CD14-positive monocyte (primary cell): ENCODE results near the gene GIT2. TPM values are rescaled to one million over a fixed set of nuclear protein-coding genes. Genes with fewer than 3 reads are reported as not detected.
"Not testable (repeated sequence)": the region's sequence is repeated elsewhere in the genome, so short reads cannot be mapped to it uniquely, and the experiment has no call there.

Source experiments
- DNase-seq, 3 donors: peaks; one replicate each; pipeline ENCODE4 v3.0.0-alpha.2; 2011 to 2022
- H2AFZ ChIP-seq: 2 replicates; pipeline ENCODE4 v1.6.0; 2012; ENCODE audit warnings: mild to moderate bottlenecking, low read depth, low read length, inconsistent platforms; ENCODE audit not compliant: insufficient read depth, poor library complexity, severe bottlenecking
- H3K27ac ChIP-seq, 2 donors: 1 replicate in 1 of 2; 2 replicates in 1 of 2; pipeline ENCODE4 v1.5.1; 2012 to 2013; ENCODE audit warnings: low read length in 2 of 2, control low read depth in 1 of 2, inconsistent platforms in 1 of 2, low read depth in 1 of 2, mild to moderate bottlenecking in 1 of 2
- H3K27me3 ChIP-seq, 2 donors: one replicate each; pipeline versions ENCODE4 v1.6.0 to v1.6.1; 2011 to 2013; ENCODE audit warnings: low read length in 2 of 2; ENCODE audit not compliant: control insufficient read depth in 2 of 2, insufficient read depth in 2 of 2
- H3K36me3 ChIP-seq, 2 donors: replicated peaks in 1 of 2; 1 replicate in 1 of 2; 2 replicates in 1 of 2; pipeline versions ENCODE4 v1.5.1 to v1.6.1; 2012 to 2013; ENCODE audit warnings: low read length in 2 of 2, control low read depth in 1 of 2, inconsistent platforms in 1 of 2, mild to moderate bottlenecking in 1 of 2; ENCODE audit not compliant: insufficient read depth in 2 of 2, control insufficient read depth in 1 of 2
- H3K4me1 ChIP-seq, 2 donors: 1 replicate in 1 of 2; 2 replicates in 1 of 2; pipeline versions ENCODE4 v1.5.1 to v1.6.1; 2012 to 2013; ENCODE audit warnings: low read length in 2 of 2, control low read depth in 1 of 2, inconsistent platforms in 1 of 2, mild to moderate bottlenecking in 1 of 2, moderate library complexity in 1 of 2; ENCODE audit not compliant: insufficient read depth in 2 of 2, control insufficient read depth in 1 of 2
- H3K4me2 ChIP-seq: replicated peaks from 2 replicates; pipeline ENCODE3; 2012; ENCODE audit warnings: low read length, moderate library complexity, mild to moderate bottlenecking; ENCODE audit not compliant: poor library complexity, severe bottlenecking; ENCODE audit errors: extremely low read depth
- H3K4me3 ChIP-seq, 3 experiments: fragments of 200-600 bp in 1 of 3; sonication (generic) in 1 of 3; replicated peaks in 1 of 3; 1 replicate in 2 of 3; 2 replicates in 1 of 3; pipeline ENCODE4 v1.5.1; 2011 to 2013; ENCODE audit warnings: low read length in 3 of 3, mild to moderate bottlenecking in 3 of 3, control low read depth in 2 of 3, low read depth in 2 of 3, inconsistent platforms in 1 of 3, moderate library complexity in 1 of 3
- H3K79me2 ChIP-seq: 2 replicates; pipeline ENCODE4 v1.6.0; 2012; ENCODE audit warnings: mild to moderate bottlenecking, control low read depth, inconsistent platforms, low read length, moderate library complexity; ENCODE audit not compliant: insufficient read depth
- H3K9ac ChIP-seq: 2 replicates; pipeline ENCODE4 v1.6.0; 2017; ENCODE audit warnings: low read length, mild to moderate bottlenecking; ENCODE audit not compliant: insufficient read depth, poor library complexity, severe bottlenecking
- H3K9me3 ChIP-seq, 2 donors: replicated peaks in 1 of 2; 1 replicate in 1 of 2; 2 replicates in 1 of 2; pipeline versions ENCODE4 v1.5.1 to v1.6.1; 2012 to 2013; ENCODE audit warnings: low read length in 2 of 2, control low read depth in 1 of 2; ENCODE audit not compliant: control insufficient read depth in 1 of 2, insufficient read depth in 1 of 2
- H4K20me1 ChIP-seq: 2 replicates; pipeline ENCODE4 v1.6.0; 2012; ENCODE audit warnings: mild to moderate bottlenecking, low read length, control low read depth, moderate library complexity; ENCODE audit not compliant: insufficient read depth
- H3K27ac Mint-ChIP-seq, 7 donors: one replicate each; pipeline ENCODE4 v1.8.0; 2020; ENCODE audit warnings: mild to moderate bottlenecking in 7 of 7, mixed read lengths in 7 of 7, moderate library complexity in 6 of 7, inconsistent platforms in 2 of 7
- H3K27me3 Mint-ChIP-seq, 3 donors: one replicate each; pipeline ENCODE4 v1.8.0; 2021 to 2022; ENCODE audit warnings: low read depth in 3 of 3, mild to moderate bottlenecking in 3 of 3, mixed read lengths in 3 of 3, moderate library complexity in 3 of 3, inconsistent platforms in 1 of 3
- H3K36me3 Mint-ChIP-seq, 2 donors: one replicate each; pipeline ENCODE4 v1.8.0; 2020; ENCODE audit warnings: mixed read lengths in 2 of 2, inconsistent platforms in 1 of 2, mild to moderate bottlenecking in 1 of 2
- H3K4me1 Mint-ChIP-seq: one replicate; pipeline ENCODE4 v1.8.0; 2020; ENCODE audit warnings: mild to moderate bottlenecking, mixed read lengths
- H3K4me3 Mint-ChIP-seq, 2 donors: one replicate each; pipeline ENCODE4 v1.8.0; 2020; ENCODE audit warnings: mild to moderate bottlenecking in 2 of 2, mixed read lengths in 2 of 2, moderate library complexity in 1 of 2
- H3K9me3 Mint-ChIP-seq, 7 donors: one replicate each; pipeline ENCODE4 v1.8.0; 2020 to 2022; ENCODE audit warnings: mixed read lengths in 7 of 7, mild to moderate bottlenecking in 6 of 7, moderate library complexity in 6 of 7, inconsistent platforms in 2 of 7
- WGBS: methylation state at CpG from one replicate; pipeline ENCODE4 v1.1.5; 2013; ENCODE audit warnings: missing lambda C conversion rate; ENCODE audit not compliant: insufficient coverage; 5-methylcytosine and 5-hydroxymethylcytosine counted together
- intact Hi-C, 2 donors: fragments of 100-400 bp; cut with micrococcal nuclease; formaldehyde crosslinking; loops; one replicate each; pipeline versions ENCODE4 v1.15.0 to v1.15.1; 2023
- polyA plus RNA-seq, 3 donors: library from polyadenylated mRNA; depleted of rRNA in 1 of 3; unstranded in 2 of 3; stranded (reverse) in 1 of 3; fragments of 300-500 nt in 2 of 3; fragments of >200 nt in 1 of 3; fragmentation: Illumina TruSeq in 2 of 3; gene quantifications; 1 replicate in 2 of 3; 2 replicates in 1 of 3; pipeline ENCODE4 v1.2.3, GENCODE V29; 2012 to 2021
- TF ChIP-seq, protein P1 (sequence below): fragments of 200-600 bp; IDR thresholded peaks from one replicate; pipeline ENCODE4 v1.8.0; 2022; ENCODE audit warnings: antibody characterized with exemption, mild to moderate bottlenecking

GIT2 gene
- polyA plus RNA-seq, 3 donors: 75.8 to 139 (median 98.8) TPM

- peak overlapping the region in 1 of 2 donors; percentile 74 for H3K27ac ChIP-seq
- H3K36me3 Mint-ChIP-seq: peaks cover 29 to 35% of the 10 kb centered on the region in 2 donors
- WGBS: 3% methylated on average over 12 of the region's 16 CpGs
- peaks cover 20 to 23% of the 10 kb centered on the region in 2 donors for H3K4me1 ChIP-seq
- H3K9me3 Mint-ChIP-seq: no peaks in the 10 kb centered on the region
- H2AFZ ChIP-seq: peak overlapping the region; percentile 88
- H3K27ac Mint-ChIP-seq: peak overlapping the region; percentile 79 to 96 (median 90)
- H3K4me2 ChIP-seq: peak overlapping the region; percentile 90
- peak overlapping the region; percentile 97 to 98 for H3K4me3 Mint-ChIP-seq
- no peaks in the 10 kb centered on the region for H3K27me3 Mint-ChIP-seq
- TF ChIP-seq, protein P1, sequence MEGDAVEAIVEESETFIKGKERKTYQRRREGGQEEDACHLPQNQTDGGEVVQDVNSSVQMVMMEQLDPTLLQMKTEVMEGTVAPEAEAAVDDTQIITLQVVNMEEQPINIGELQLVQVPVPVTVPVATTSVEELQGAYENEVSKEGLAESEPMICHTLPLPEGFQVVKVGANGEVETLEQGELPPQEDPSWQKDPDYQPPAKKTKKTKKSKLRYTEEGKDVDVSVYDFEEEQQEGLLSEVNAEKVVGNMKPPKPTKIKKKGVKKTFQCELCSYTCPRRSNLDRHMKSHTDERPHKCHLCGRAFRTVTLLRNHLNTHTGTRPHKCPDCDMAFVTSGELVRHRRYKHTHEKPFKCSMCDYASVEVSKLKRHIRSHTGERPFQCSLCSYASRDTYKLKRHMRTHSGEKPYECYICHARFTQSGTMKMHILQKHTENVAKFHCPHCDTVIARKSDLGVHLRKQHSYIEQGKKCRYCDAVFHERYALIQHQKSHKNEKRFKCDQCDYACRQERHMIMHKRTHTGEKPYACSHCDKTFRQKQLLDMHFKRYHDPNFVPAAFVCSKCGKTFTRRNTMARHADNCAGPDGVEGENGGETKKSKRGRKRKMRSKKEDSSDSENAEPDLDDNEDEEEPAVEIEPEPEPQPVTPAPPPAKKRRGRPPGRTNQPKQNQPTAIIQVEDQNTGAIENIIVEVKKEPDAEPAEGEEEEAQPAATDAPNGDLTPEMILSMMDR: no peak
- peaks cover 24% of the 10 kb centered on the region for H3K4me1 Mint-ChIP-seq
- peaks cover 31 to 34% of the 10 kb centered on the region in 2 donors for H3K36me3 ChIP-seq
- intact Hi-C loops: loop anchor here in 1 of 2 donors (10.0 kb wide), 1 partner anchor 46 kb away; no protein-coding TSS in a partner anchor
- H3K9me3 ChIP-seq: no peaks in the 10 kb centered on the region
- no peak for DNase-seq
- no peaks in the 10 kb centered on the region for H3K27me3 ChIP-seq
- H3K4me3 ChIP-seq: peak overlapping the region; percentile 84 to 87 (median 85)
- peak overlapping the region; percentile 77 for H3K9ac ChIP-seq
- H3K79me2 ChIP-seq: peaks cover 35% of the 10 kb centered on the region
- peaks cover 22% of the 10 kb centered on the region for H4K20me1 ChIP-seq
Observed at GRCh38 chr12:109900752-109901580, 95.2 kb downstream of the GIT2 start.

- Histone ChIP-seq H3K4me3 (peak within 1 kb of the TSS; percentile 84 to 87 (median 85)), H2AFZ (peak within 1 kb of the TSS; percentile 88), H3K4me1 (peaks cover 20 to 23% of the 10 kb centered on the region in 2 donors), H3K27ac (peak within 1 kb of the TSS; percentile 65 to 74), H3K36me3 (peaks cover 22 to 25% of the 10 kb centered on the region in 2 donors), H4K20me1 (peaks cover 22% of the 10 kb centered on the region), H3K27me3 (no peaks in the 10 kb centered on the region), H3K79me2 (peaks cover 35% of the 10 kb centered on the region), H3K4me2 (peak within 1 kb of the TSS; percentile 90), H3K9ac (peak within 1 kb of the TSS; percentile 77), H3K9me3 (no peaks in the 10 kb centered on the region)
- TF ChIP-seq, protein P1: peak; percentile 32
- 1% methylated on average over 67 of the region's 69 CpGs for WGBS
- intact Hi-C loops: loop anchor here in 1 of 2 donors (10.0 kb wide), 1 partner anchor 45 kb away; no protein-coding TSS in a partner anchor
- peaks cover 20 to 26% of the 10 kb centered on the region in 2 donors for H3K36me3 Mint-ChIP-seq
- H3K27me3 Mint-ChIP-seq: no peaks in the 10 kb centered on the region
- H3K9me3 Mint-ChIP-seq: no peaks in the 10 kb centered on the region
- peak; percentile 83 to 87 (median 84) for DNase-seq
- H3K4me1 Mint-ChIP-seq: peaks cover 24% of the 10 kb centered on the region
- peak within 1 kb of the TSS; percentile 97 to 98 for H3K4me3 Mint-ChIP-seq
- H3K27ac Mint-ChIP-seq: peak within 1 kb of the TSS; percentile 89 to 96 (median 94)
Observed at GRCh38 chr12:109899783-109900751, 96.1 kb downstream of the GIT2 start, which contains the start of gene TCHP. TSS of gene TCHP (plus strand) at chr12:109900274. CDS start at chr12:109903027, 2,753 bp downstream.

DNA sequence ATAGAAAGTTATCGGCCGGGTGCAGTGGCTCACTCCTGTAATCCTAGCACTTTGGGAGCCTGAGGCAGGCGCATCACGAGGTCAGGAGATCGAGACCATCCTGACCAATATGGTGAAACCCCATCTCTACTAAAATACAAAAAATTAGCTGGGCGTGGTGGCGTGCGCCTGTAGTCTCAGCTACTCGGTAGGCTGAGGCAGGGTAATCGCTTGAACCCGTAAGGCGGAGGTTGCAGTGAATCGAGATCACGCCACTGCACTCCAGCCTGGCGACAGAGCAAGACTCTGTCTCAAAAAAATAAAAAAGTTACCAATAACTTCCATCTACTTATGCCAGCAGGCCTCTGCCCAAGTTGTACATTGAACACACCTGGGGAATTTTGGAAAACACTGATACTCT is 96.8 kb downstream of the GIT2 start:
- H3K27me3 ChIP-seq, H3K9me3 Mint-ChIP-seq, H3K9ac ChIP-seq, DNase-seq, H3K9me3 ChIP-seq, H3K27me3 Mint-ChIP-seq, intact Hi-C loops, H3K4me3 Mint-ChIP-seq: not testable (repeated sequence)
- Histone ChIP-seq H3K36me3 (peaks cover 15 to 18% of the 10 kb centered on the region in 2 donors), H2AFZ (peak overlapping the region; percentile 88), H3K4me1 (peaks cover 20 to 23% of the 10 kb centered on the region in 2 donors), H3K79me2 (peaks cover 35% of the 10 kb centered on the region), H4K20me1 (peaks cover 22% of the 10 kb centered on the region), H3K4me3 (peak overlapping the region in 1 of 3 experiments; percentile 85), H3K4me2 (peak overlapping the region; percentile 90), H3K27ac (peak overlapping the region; percentile 65 to 74)
- peaks cover 24% of the 10 kb centered on the region for H3K4me1 Mint-ChIP-seq
- peak overlapping the region in 4 of 7 donors; percentile 50 to 96 (median 92) for H3K27ac Mint-ChIP-seq
- peaks cover 13 to 18% of the 10 kb centered on the region in 2 donors for H3K36me3 Mint-ChIP-seq
- WGBS: 96% methylated on average over 13 of the region's 15 CpGs
